AG04450 (cell line): Measurements from ENCODE around the gene PRDM7. TPM values are rescaled to one million over a fixed set of nuclear protein-coding genes. Genes with fewer than 3 reads are reported as not detected.
"Not testable (repeated sequence)": the region's sequence is repeated elsewhere in the genome, so short reads cannot be mapped to it uniquely, and the experiment has no call there.

Experiments
- CTCF ChIA-PET: fragments of 300-600, 350-600 bp; formaldehyde crosslinking; extraction: SDS; loops from one replicate; lab custom pipeline; 2022; ENCODE audit warnings: antibody characterized with exemption, inconsistent platforms; lab: Charles Lee
- POLR2A ChIA-PET: fragments of 350-600 bp; formaldehyde crosslinking; extraction: SDS; loops from one replicate; lab custom pipeline; 2021; ENCODE audit warnings: antibody characterized with exemption, inconsistent platforms; lab: Yijun Ruan, JAX
- DNase-seq: peaks from one replicate; pipeline ENCODE4 v3.0.0-alpha.2; 2011; ENCODE audit warnings: low read depth, low spot score
- H3K27ac ChIP-seq: one replicate; pipeline ENCODE4 v1.5.1; 2012; ENCODE audit warnings: low read depth, low read length, control low read depth
- H3K27me3 ChIP-seq: one replicate; pipeline ENCODE4 v1.6.0; 2012; ENCODE audit warnings: low read length; ENCODE audit not compliant: control insufficient read depth, insufficient read depth
- H3K4me3 ChIP-seq: 2 replicates; pipeline ENCODE4 v1.5.1; 2011; ENCODE audit warnings: mild to moderate bottlenecking, low read depth, low read length, control low read depth
- H3K9me3 ChIP-seq: 2 replicates; pipeline ENCODE4 v1.5.1; 2012; ENCODE audit warnings: low read length; ENCODE audit not compliant: control insufficient read depth, insufficient read depth
- polyA plus RNA-seq: library from polyadenylated mRNA; depleted of rRNA; stranded (reverse); fragments of >200 nt; gene quantifications from 2 replicates; pipeline ENCODE4 v1.2.3, GENCODE V29; 2011
- TF ChIP-seq, protein P1 (sequence below): IDR thresholded peaks from 2 replicates; pipeline ENCODE4 v1.5.1; 2011; ENCODE audit warnings: low read depth, low read length, control low read depth, inconsistent platforms

PRDM7 gene
- polyA plus RNA-seq, 1 experiment, result not detected

- H3K27me3 ChIP-seq, CTCF ChIA-PET, POLR2A ChIA-PET, H3K27ac ChIP-seq, DNase-seq, H3K9me3 ChIP-seq, H3K4me3 ChIP-seq: not testable (repeated sequence)
These were observed 20.0 kb upstream of the PRDM7 start for GRCh38 chr16:90097010-90097684.

DNA sequence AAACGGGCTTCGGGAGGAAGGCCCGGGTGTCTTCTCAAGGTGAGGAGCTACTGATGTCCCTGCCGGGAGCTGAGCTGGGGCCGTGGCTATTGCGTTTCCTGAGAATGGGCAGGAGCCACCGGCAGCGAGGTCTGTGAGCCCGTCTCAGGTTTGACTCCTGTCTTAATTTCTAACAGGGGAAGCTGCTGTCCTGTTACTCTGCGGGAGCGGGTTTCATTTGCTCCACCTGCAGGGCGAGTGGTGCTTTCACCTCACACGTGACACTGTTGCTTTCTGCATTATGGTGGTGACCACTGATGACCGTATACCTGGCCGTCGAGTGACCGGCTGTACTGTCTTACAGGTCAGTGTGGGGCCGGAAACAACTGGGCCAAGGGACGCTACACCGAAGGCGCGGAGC is 17.7 kb upstream of the PRDM7 start:
- H3K27ac ChIP-seq, H3K4me3 ChIP-seq, CTCF ChIA-PET, DNase-seq, H3K9me3 ChIP-seq, POLR2A ChIA-PET, H3K27me3 ChIP-seq: not testable (repeated sequence)

- CTCF ChIA-PET, H3K27me3 ChIP-seq, H3K9me3 ChIP-seq, H3K27ac ChIP-seq, POLR2A ChIA-PET, H3K4me3 ChIP-seq, DNase-seq: not testable (repeated sequence)
These were observed 17.2 kb upstream of the PRDM7 start for GRCh38 chr16:90094296-90094695.

DNA sequence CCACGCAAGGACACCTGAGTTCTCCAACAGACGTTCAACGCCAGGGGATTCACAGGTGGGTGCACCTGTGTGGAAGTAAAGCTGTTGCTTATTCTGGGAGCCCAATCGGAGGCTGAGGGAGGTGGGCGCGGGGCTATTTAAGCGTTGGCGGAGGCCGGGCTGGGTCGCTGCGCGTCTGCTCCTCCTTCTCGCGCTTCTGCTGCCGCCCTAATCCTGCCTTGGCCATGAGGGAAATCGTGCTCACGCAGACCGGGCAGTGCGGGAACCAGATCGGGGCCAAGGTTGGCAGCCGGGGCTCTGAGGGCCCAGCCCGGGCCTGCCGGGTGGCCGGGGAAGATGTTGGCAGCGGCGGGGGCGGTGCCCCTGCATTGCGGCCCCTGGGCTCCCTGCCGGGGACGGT is 16.7 kb upstream of the PRDM7 start:
- H3K4me3 ChIP-seq, H3K27me3 ChIP-seq, H3K27ac ChIP-seq, DNase-seq, POLR2A ChIA-PET, H3K9me3 ChIP-seq, CTCF ChIA-PET: not testable (repeated sequence)

GRCh38 chr16:90092781-90093180 is 15.7 kb upstream of the PRDM7 start:
- H3K27ac ChIP-seq, H3K4me3 ChIP-seq, DNase-seq, H3K9me3 ChIP-seq, POLR2A ChIA-PET, H3K27me3 ChIP-seq, CTCF ChIA-PET: not testable (repeated sequence)

- CTCF ChIA-PET, result no interaction called here
These were observed 7.3 kb upstream of the PRDM7 start for GRCh38 chr16:90084215-90084950.

DNA sequence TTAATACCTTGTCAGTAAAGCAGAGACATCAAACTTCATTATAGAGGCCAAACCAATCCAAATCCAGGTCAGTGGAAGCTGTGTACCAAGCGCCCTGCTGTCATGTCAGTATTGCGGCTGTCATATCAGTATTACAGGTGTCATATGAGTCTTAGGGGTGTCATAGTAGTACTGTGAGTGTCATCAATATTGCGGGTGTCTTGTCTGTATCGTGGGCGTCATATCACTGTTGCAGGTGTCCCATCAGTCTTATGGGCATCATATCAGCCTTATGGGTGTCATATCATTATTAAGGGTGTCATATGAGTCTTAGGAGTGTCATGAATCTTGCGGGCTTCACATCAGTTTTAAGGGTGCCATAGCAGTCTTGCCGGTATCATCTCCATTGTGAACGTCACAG is 6.0 kb upstream of the PRDM7 start:
- Histone ChIP-seq H3K27ac (no peak overlapping the region), H3K4me3 (no peak overlapping the region), H3K9me3 (no peaks in the 10 kb centered on the region; the same call in 1 of the 2 replicates), H3K27me3 (peaks cover 1% of the 10 kb centered on the region)
- DNase-seq, result no peak
- CTCF ChIA-PET, result no interaction called here
- TF ChIP-seq, protein P1, sequence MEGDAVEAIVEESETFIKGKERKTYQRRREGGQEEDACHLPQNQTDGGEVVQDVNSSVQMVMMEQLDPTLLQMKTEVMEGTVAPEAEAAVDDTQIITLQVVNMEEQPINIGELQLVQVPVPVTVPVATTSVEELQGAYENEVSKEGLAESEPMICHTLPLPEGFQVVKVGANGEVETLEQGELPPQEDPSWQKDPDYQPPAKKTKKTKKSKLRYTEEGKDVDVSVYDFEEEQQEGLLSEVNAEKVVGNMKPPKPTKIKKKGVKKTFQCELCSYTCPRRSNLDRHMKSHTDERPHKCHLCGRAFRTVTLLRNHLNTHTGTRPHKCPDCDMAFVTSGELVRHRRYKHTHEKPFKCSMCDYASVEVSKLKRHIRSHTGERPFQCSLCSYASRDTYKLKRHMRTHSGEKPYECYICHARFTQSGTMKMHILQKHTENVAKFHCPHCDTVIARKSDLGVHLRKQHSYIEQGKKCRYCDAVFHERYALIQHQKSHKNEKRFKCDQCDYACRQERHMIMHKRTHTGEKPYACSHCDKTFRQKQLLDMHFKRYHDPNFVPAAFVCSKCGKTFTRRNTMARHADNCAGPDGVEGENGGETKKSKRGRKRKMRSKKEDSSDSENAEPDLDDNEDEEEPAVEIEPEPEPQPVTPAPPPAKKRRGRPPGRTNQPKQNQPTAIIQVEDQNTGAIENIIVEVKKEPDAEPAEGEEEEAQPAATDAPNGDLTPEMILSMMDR, result no peak
- POLR2A ChIA-PET, result no interaction called here

More at GRCh38 chr16:90084215-90084950, 7.3 kb upstream of the PRDM7 start:
- TF ChIP-seq, protein P1, result no peak
- Histone ChIP-seq H3K27me3 (no peaks in the 10 kb centered on the region), H3K9me3 (no peaks in the 10 kb centered on the region; the same call in 1 of the 2 replicates), H3K4me3 (no peak overlapping the region), H3K27ac (no peak overlapping the region)
- no peak for DNase-seq
- POLR2A ChIA-PET, result no interaction called here
